ENCODE measurements around the gene ZNF418. TPM values are rescaled to one million over a fixed set of nuclear protein-coding genes. Genes with fewer than 3 reads are reported as not detected.

Gene ZNF418
- total and polyA plus RNA-seq, 2 of the 13 experiments (the other 11 are each of a cell fraction or from before 2014, with no cell fraction given), result 0.07 to 0.27 TPM

DNA sequence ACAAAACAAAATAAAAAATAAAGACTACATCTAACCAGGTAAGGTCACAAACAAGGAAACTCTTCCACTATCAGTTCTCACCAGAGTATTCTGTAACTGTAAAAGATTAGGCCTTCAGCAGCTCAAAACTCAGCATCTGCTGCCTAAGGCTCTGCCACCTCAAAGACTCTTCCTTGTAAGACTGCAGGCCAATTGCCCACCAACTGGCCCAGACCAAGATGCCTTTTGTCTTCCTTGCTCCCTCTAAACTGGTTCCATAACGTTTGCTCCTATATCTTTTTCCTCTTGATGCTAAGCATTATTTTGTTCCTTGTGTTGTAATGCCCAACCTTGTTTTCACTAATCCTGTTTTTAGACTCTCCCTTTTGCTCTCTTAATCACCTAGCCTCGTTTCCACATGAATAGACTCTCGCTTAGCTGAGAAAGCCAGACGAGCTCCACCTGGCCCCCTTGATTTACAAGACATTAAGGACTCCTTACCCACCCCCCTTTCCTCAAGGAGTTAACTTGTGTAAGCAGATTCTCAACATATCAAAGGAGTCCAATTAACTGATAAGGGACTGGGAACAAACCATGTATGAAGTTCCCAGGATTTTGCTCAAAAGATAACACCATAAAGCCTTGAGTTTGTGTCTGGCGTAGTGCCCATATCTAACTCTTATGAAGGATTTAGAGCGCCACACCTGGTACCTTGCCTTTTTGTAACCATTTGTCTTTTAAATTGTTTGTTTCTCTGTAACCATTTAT is 47.8 kb downstream of the ZNF418 start:
- no peaks in the 10 kb centered on the region for H3K79me2 ChIP-seq (ENCODE audit: insufficient read depth, low read length)
- no peak overlapping the region for H3K4me3 ChIP-seq (replicated peaks in 1 of 3; ENCODE audit: insufficient read depth in 1 of 3, low read depth in 2 of 3, low read length in 3 of 3)

More for the DNA sequence above, 47.8 kb downstream of the ZNF418 start:
- WGBS (ENCODE audit: low lambda C conversion rate), result 76% methylated on average over 6 of the region's 6 CpGs
- TF ChIP-seq GTF3A (CRISPR knock-in tag; conservative IDR thresholded peaks at IDR 0.05), result no peak
- TF ChIP-seq, protein P1, sequence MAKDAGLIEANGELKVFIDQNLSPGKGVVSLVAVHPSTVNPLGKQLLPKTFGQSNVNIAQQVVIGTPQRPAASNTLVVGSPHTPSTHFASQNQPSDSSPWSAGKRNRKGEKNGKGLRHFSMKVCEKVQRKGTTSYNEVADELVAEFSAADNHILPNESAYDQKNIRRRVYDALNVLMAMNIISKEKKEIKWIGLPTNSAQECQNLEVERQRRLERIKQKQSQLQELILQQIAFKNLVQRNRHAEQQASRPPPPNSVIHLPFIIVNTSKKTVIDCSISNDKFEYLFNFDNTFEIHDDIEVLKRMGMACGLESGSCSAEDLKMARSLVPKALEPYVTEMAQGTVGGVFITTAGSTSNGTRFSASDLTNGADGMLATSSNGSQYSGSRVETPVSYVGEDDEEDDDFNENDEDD (CRISPR knock-in tag; IDR thresholded peaks at IDR 0.05; ENCODE audit: borderline replicate concordance), result no peak
- no peak for TF ChIP-seq ZNF607 (CRISPR knock-in tag; IDR thresholded peaks at IDR 0.05; ENCODE audit: borderline replicate concordance)
- no peak for TF ChIP-seq MED8 (CRISPR knock-in tag; IDR thresholded peaks at IDR 0.05; ENCODE audit: insufficient replicate concordance)
- TF ChIP-seq POLR2AphosphoS5 (IDR thresholded peaks at IDR 0.05; ENCODE audit: low read depth, low read length), result no peak
- TF ChIP-seq RELA (CRISPR knock-in tag; IDR thresholded peaks at IDR 0.05), result no peak
- no peak for TF ChIP-seq KLF12 (CRISPR knock-in tag; IDR thresholded peaks at IDR 0.05; ENCODE audit: borderline replicate concordance)
- TF ChIP-seq, protein P2, sequence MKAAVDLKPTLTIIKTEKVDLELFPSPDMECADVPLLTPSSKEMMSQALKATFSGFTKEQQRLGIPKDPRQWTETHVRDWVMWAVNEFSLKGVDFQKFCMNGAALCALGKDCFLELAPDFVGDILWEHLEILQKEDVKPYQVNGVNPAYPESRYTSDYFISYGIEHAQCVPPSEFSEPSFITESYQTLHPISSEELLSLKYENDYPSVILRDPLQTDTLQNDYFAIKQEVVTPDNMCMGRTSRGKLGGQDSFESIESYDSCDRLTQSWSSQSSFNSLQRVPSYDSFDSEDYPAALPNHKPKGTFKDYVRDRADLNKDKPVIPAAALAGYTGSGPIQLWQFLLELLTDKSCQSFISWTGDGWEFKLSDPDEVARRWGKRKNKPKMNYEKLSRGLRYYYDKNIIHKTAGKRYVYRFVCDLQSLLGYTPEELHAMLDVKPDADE (CRISPR knock-in tag; IDR thresholded peaks at IDR 0.05), result no peak
- TF ChIP-seq, protein P3, sequence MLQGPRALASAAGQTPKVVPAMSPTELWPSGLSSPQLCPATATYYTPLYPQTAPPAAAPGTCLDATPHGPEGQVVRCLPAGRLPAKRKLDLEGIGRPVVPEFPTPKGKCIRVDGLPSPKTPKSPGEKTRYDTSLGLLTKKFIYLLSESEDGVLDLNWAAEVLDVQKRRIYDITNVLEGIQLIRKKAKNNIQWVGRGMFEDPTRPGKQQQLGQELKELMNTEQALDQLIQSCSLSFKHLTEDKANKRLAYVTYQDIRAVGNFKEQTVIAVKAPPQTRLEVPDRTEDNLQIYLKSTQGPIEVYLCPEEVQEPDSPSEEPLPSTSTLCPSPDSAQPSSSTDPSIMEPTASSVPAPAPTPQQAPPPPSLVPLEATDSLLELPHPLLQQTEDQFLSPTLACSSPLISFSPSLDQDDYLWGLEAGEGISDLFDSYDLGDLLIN (CRISPR knock-in tag; IDR thresholded peaks at IDR 0.05; ENCODE audit: borderline replicate concordance), result no peak
- TF ChIP-seq ZNF335 (CRISPR knock-in tag; IDR thresholded peaks at IDR 0.05), result no peak
- TF ChIP-seq HIVEP1 (CRISPR knock-in tag; IDR thresholded peaks at IDR 0.05), result no peak
- TF ChIP-seq DR1 (CRISPR knock-in tag; IDR thresholded peaks at IDR 0.05), result no peak
- TF ChIP-seq, protein P4, sequence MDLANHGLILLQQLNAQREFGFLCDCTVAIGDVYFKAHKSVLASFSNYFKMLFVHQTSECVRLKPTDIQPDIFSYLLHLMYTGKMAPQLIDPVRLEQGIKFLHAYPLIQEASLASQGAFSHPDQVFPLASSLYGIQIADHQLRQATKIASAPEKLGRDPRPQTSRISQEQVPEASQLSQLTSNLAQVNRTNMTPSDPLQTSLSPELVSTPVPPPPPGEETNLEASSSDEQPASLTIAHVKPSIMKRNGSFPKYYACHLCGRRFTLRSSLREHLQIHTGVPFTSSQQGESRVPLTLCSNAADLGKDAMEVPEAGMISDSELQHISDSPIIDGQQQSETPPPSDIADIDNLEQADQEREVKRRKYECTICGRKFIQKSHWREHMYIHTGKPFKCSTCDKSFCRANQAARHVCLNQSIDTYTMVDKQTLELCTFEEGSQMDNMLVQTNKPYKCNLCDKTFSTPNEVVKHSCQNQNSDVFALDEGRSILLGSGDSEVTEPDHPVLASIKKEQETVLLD (CRISPR knock-in tag; IDR thresholded peaks at IDR 0.05; ENCODE audit: low read depth), result no peak
- TF ChIP-seq, protein P5, sequence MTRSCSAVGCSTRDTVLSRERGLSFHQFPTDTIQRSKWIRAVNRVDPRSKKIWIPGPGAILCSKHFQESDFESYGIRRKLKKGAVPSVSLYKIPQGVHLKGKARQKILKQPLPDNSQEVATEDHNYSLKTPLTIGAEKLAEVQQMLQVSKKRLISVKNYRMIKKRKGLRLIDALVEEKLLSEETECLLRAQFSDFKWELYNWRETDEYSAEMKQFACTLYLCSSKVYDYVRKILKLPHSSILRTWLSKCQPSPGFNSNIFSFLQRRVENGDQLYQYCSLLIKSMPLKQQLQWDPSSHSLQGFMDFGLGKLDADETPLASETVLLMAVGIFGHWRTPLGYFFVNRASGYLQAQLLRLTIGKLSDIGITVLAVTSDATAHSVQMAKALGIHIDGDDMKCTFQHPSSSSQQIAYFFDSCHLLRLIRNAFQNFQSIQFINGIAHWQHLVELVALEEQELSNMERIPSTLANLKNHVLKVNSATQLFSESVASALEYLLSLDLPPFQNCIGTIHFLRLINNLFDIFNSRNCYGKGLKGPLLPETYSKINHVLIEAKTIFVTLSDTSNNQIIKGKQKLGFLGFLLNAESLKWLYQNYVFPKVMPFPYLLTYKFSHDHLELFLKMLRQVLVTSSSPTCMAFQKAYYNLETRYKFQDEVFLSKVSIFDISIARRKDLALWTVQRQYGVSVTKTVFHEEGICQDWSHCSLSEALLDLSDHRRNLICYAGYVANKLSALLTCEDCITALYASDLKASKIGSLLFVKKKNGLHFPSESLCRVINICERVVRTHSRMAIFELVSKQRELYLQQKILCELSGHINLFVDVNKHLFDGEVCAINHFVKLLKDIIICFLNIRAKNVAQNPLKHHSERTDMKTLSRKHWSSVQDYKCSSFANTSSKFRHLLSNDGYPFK (CRISPR knock-in tag; IDR thresholded peaks at IDR 0.05; ENCODE audit: borderline replicate concordance), result no peak
- Histone ChIP-seq H3K4me1 (ENCODE audit: insufficient read depth, low read length) (no peaks in the 10 kb centered on the region), H3K27me3 (ENCODE audit: control insufficient read depth in 1 of 2, insufficient read depth in 2 of 2, low read length in 2 of 2) (no peaks in the 10 kb centered on the region), H3K36me3 (replicated peaks in 1 of 2; ENCODE audit: control insufficient read depth in 1 of 2, insufficient read depth in 2 of 2, low read length in 2 of 2) (no peaks in the 10 kb centered on the region), H3K9ac (ENCODE audit: insufficient read depth, low read depth, low read length) (no peak overlapping the region), H3K4me2 (ENCODE audit: low read depth, low read length) (no peak overlapping the region), H3K9me3 (ENCODE audit: low read length) (no peaks in the 10 kb centered on the region), H3K27ac (ENCODE audit: extremely low read length, insufficient read depth, low read length) (no peak overlapping the region), H4K20me1 (ENCODE audit: insufficient read depth, low read length) (no peaks in the 10 kb centered on the region), H2AFZ (ENCODE audit: low read length) (no peak overlapping the region)
- BruUV-seq (replicated peaks), result no TSS peak
- DNase-seq (ENCODE audit: low spot score) (no peak), ATAC-seq (no peak), FAIRE-seq (no peak)
- CTCF ChIA-PET (ENCODE audit: low intra/inter-chr PET ratio, low total read pairs), result no interaction called here
- intact Hi-C loops (cut with micrococcal nuclease; ENCODE audit: unreplicated experiment), result no loop called here
- in situ Hi-C loops (cut with HindIII; ENCODE audit: extremely low pct_ligation_motif_present, low pct_unique_long_range_greater_than_20kb), result no loop called here
- POLR2A ChIA-PET, result no interaction called here

All from HepG2 (cell line).